GM12875 (cell line): ENCODE data around the gene CDH13.

Experiments used
- H3K4me3 ChIP-seq: one replicate; pipeline ENCODE4 v1.5.1; 2011; ENCODE audit warnings: low read depth, low read length, control low read depth
- CTCF ChIP-seq: IDR thresholded peaks from 2 replicates; pipeline ENCODE4 v1.5.1; 2011; ENCODE audit warnings: low read depth, mild to moderate bottlenecking, control low read depth, inconsistent platforms, low read length, moderate library complexity, borderline replicate concordance; ENCODE audit not compliant: insufficient read depth

Gene CDH13

GRCh38 chr16:82841108-82841507 lies 214.3 kb downstream of the CDH13 start:
- TF ChIP-seq CTCF, result no peak
- no peak overlapping the region for H3K4me3 ChIP-seq

- H3K4me3 ChIP-seq, result no peak overlapping the region
- no peak for TF ChIP-seq CTCF
These were observed 217.0 kb downstream of the CDH13 start for GRCh38 chr16:82843606-82844271.

GRCh38 chr16:82845116-82845515 lies 218.3 kb downstream of the CDH13 start:
- TF ChIP-seq CTCF, result no peak
- H3K4me3 ChIP-seq, result no peak overlapping the region

GRCh38 chr16:82846806-82847205 lies 220.0 kb downstream of the CDH13 start:
- TF ChIP-seq CTCF, result no peak
- H3K4me3 ChIP-seq, result no peak overlapping the region

- no peak for TF ChIP-seq CTCF
- H3K4me3 ChIP-seq, result no peak overlapping the region
These were observed 221.2 kb downstream of the CDH13 start for GRCh38 chr16:82848013-82848412.

GRCh38 chr16:82852388-82853008 lies 225.7 kb downstream of the CDH13 start:
- H3K4me3 ChIP-seq, result no peak overlapping the region
- no peak for TF ChIP-seq CTCF

GRCh38 chr16:82855471-82855870 lies 228.7 kb downstream of the CDH13 start:
- no peak overlapping the region for H3K4me3 ChIP-seq
- TF ChIP-seq CTCF, result no peak
